Body of pancreas (tissue), 4 donors: ENCODE measurements around the gene FOXE3. TPM values are rescaled to one million over a fixed set of nuclear protein-coding genes. Genes with fewer than 3 reads are reported as not detected.

Experiments
- ATAC-seq: fragments of 150-250 bp; one replicate; pipeline ENCODE4 v1.9.1; 2016
- DNase-seq, 4 donors: peaks; one replicate each; pipeline ENCODE4 v3.0.0-alpha.2; 2019
- H3K27ac ChIP-seq, 4 donors: fragments of 200-600 bp; sonication (generic); 1 replicate in 3 of 4; 2 replicates in 1 of 4; pipeline versions ENCODE4 v1.5.1 to v1.6.1; 2016 to 2019; ENCODE audit warnings: mild to moderate bottlenecking in 1 of 4, mixed read lengths in 1 of 4, moderate library complexity in 1 of 4
- H3K27me3 ChIP-seq, 2 donors: fragments of 200-600 bp; sonication (generic); one replicate each; pipeline ENCODE4 v1.6.0; 2016; ENCODE audit warnings: mild to moderate bottlenecking in 1 of 2
- H3K36me3 ChIP-seq, 2 donors: fragments of 200-600 bp; sonication (generic); replicated peaks in 1 of 2; 2 replicates each; pipeline ENCODE4 v1.5.1; 2016; ENCODE audit warnings: low read depth in 2 of 2; ENCODE audit not compliant: insufficient read depth in 1 of 2
- H3K4me1 ChIP-seq: fragments of 200-600 bp; sonication (generic); one replicate; pipeline ENCODE4 v1.6.0; 2016
- H3K4me3 ChIP-seq, 2 donors: fragments of 200-600 bp; sonication (generic); 1 replicate in 1 of 2; 2 replicates in 1 of 2; pipeline ENCODE4 v1.5.1; 2016 to 2019
- H3K9me3 ChIP-seq, 3 donors: fragments of 200-600 bp; sonication (generic); 1 replicate in 2 of 3; 2 replicates in 1 of 3; pipeline ENCODE4 v1.5.1; 2016
- POLR2A ChIP-seq, 3 donors: fragments of 450-650 bp; IDR thresholded peaks; one replicate each; pipeline ENCODE4 v1.6.1; 2016; ENCODE audit warnings: antibody characterized with exemption in 3 of 3, mild to moderate bottlenecking in 2 of 3
- WGBS, 2 donors: methylation state at CpG; one replicate each; pipeline ENCODE4 v1.1.5; 2017; 5-methylcytosine and 5-hydroxymethylcytosine counted together
- intact Hi-C: fragments of 100-400 bp; cut with DNase I; formaldehyde crosslinking; loops from one replicate; pipeline ENCODE4 v1.15.1; 2023
- total RNA-seq, 2 donors: library from RNA; depleted of rRNA; stranded (reverse); fragments of >200 nt; gene quantifications; one replicate each; pipeline ENCODE4 v1.1.0, GENCODE V29; 2016
- TF ChIP-seq, protein P1 (sequence below), 7 experiments: fragments of 450-650 bp in 4 of 7; fragments of 200-600 bp in 3 of 7; sonication (generic) in 3 of 7; IDR thresholded peaks; one replicate each; pipeline ENCODE4 v1.5.1; 2016 to 2019; ENCODE audit warnings: antibody characterized with exemption in 7 of 7

The FOXE3 gene
- total RNA-seq = not detected

DNA sequence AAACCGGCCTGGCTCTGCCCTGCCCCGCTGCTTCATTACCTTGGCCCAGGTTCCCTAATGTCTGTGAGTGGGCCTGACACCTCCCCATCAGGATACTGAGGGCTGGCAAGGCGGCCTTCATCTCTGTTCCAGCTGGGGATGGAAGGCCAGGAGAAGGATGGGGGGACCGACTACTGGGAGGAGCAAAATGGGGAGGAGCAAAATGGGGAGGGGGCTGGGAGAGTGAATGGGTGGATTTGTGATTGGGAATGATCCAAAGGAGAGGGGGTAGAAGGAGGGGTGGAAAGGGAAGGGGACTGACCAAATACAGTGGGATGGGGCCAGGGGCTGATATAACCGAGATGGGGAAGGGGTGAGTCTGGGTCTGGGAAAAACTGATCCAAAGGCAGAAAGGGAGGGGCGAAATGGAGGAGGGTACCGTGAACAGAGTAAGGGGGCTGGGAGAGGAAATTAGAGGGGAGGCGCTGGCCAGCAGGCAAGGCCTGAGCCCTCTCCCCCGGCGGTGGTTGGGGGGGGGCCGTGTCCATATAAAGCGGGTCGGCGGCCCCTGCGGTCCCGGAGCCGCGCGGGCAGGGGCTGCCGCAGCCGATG lies at the start of gene FOXE3:
Gene FOXE3 (plus strand): TSS at position 558 of the 591 bp plus-strand sequence. CDS start 31 bp downstream, at position 589.
- Histone ChIP-seq H3K27me3 (peaks cover 0 to 18% of the 10 kb centered on the region in 2 donors), H3K27ac (no peak within 1 kb of the TSS), H3K4me1 (no peaks in the 10 kb centered on the region), H3K36me3 (no peaks in the 10 kb centered on the region), H3K4me3 (no peak within 1 kb of the TSS), H3K9me3 (no peaks in the 10 kb centered on the region)
- intact Hi-C loops = no loop called here
- 17 to 28% methylated on average over 15 to 20 of the region's 21 CpGs for WGBS, 2 donors
- ATAC-seq = no peak
- no peak for DNase-seq
- TF ChIP-seq POLR2A (IDR thresholded peaks at IDR 0.05) = no peak
- TF ChIP-seq, protein P1, sequence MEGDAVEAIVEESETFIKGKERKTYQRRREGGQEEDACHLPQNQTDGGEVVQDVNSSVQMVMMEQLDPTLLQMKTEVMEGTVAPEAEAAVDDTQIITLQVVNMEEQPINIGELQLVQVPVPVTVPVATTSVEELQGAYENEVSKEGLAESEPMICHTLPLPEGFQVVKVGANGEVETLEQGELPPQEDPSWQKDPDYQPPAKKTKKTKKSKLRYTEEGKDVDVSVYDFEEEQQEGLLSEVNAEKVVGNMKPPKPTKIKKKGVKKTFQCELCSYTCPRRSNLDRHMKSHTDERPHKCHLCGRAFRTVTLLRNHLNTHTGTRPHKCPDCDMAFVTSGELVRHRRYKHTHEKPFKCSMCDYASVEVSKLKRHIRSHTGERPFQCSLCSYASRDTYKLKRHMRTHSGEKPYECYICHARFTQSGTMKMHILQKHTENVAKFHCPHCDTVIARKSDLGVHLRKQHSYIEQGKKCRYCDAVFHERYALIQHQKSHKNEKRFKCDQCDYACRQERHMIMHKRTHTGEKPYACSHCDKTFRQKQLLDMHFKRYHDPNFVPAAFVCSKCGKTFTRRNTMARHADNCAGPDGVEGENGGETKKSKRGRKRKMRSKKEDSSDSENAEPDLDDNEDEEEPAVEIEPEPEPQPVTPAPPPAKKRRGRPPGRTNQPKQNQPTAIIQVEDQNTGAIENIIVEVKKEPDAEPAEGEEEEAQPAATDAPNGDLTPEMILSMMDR (IDR thresholded peaks at IDR 0.05) = no peak

DNA sequence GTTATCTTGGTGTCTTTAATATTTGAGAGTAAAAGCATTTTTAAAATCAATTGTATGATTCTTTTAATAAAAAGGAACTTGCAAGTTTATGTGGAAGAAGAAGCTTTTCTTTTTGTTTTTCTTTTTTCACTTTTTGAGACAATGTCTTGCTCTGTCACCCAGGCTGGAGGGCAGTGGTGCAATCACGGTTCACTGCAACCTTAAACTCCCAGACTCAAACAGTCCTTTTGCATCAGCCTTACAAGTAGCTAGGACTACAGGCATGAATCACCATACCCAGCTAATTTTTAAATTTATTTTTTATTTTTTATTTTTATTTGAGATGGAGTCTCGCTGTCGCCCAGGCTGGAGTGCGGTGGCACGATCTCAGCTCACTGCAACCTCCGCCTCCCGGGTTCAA lies 48.4 kb upstream of the FOXE3 start:
- Histone ChIP-seq H3K27ac (no peak overlapping the region), H3K36me3 (peaks cover 3 to 5% of the 10 kb centered on the region in 2 donors), H3K4me1 (no peaks in the 10 kb centered on the region), H3K27me3 (no peaks in the 10 kb centered on the region), H3K4me3 (no peak overlapping the region), H3K9me3 (no peaks in the 10 kb centered on the region)
- WGBS, 2 donors = 94 to 98% methylated on average over 7 of the region's 7 CpGs
- ATAC-seq = no peak
- DNase-seq = no peak
- no peak for TF ChIP-seq POLR2A (IDR thresholded peaks at IDR 0.05)
- TF ChIP-seq, protein P1 (IDR thresholded peaks at IDR 0.05) = no peak
- intact Hi-C loops = no loop called here

DNA sequence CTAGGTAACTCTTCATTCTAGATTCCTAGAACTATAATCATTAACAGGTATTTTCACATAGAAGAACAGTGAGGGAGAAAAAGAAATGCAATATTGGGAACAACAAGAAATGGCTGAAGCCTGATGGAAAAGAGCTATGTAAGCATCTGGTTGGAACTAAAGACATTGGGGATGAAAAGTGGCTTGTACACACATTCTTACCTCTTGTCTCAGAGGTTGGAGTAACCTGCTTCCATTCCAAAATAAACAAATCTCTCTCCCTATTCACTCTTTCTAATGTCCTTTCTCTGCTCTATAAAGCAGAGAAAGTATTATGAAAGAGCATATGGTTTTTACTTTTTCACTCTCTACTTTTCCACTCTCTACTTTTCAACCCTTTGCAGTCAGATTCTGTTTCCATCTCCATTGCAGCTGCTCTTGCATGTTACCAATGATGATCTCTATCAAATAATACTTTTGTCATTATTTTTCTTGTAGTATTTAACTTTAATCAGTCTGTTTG lies 45.0 kb upstream of the FOXE3 start:
- TF ChIP-seq POLR2A (IDR thresholded peaks at IDR 0.05) = no peak
- TF ChIP-seq, protein P1 (IDR thresholded peaks at IDR 0.05) = no peak
- Histone ChIP-seq H3K36me3 (peaks cover 3 to 25% of the 10 kb centered on the region in 2 donors), H3K27ac (no peak overlapping the region), H3K9me3 (no peaks in the 10 kb centered on the region), H3K4me3 (no peak overlapping the region), H3K4me1 (no peaks in the 10 kb centered on the region), H3K27me3 (no peaks in the 10 kb centered on the region)
- intact Hi-C loops = no loop called here
- ATAC-seq (no peak), DNase-seq (no peak)

DNA sequence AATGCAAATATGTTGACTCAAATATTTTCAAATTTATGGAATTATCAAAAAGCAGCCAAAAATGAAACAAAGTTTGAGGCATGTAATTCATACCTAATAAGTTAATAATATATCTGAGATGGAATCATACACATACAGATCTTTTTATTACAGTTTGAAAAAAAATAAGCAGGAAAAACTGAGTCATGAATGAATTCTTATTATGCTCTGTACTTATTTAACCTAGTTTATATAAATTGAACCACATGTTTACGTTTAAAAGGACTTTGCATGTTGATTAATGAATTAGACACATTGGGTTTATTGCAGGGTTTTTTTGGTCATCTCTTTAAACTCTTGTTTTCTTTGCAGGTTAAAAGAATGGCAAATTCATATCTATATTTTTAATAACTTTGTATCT lies 41.6 kb upstream of the FOXE3 start:
- Histone ChIP-seq H3K4me3 (no peak overlapping the region), H3K27me3 (no peaks in the 10 kb centered on the region), H3K4me1 (peaks cover 4% of the 10 kb centered on the region), H3K9me3 (no peaks in the 10 kb centered on the region), H3K27ac (no peak overlapping the region), H3K36me3 (peaks cover 0 to 28% of the 10 kb centered on the region in 2 donors)
- intact Hi-C loops = no loop called here
- ATAC-seq (no peak), DNase-seq (no peak)
- WGBS, 2 donors = 84 to 91% methylated on average over 1 of the region's 1 CpG
- TF ChIP-seq, protein P1 (IDR thresholded peaks at IDR 0.05) = no peak
- TF ChIP-seq POLR2A (IDR thresholded peaks at IDR 0.05) = no peak

DNA sequence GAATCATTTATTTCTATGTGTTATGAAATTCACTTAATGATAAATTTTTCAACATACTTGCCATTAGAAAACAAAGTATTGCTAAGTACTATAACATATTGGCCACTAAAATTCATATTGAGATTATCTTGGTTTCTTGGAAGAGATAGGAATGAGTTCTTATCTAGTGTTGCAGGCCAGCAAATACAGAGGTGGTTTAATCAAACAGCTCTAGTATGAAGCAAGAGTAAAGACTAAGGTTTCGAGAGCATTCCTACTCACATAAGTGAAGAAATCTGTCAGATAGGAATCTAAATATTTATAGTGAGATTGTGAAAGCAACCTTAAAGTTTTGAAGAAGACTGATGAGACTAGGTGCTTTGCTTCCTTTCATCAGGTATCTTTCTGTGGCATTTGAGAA lies 37.9 kb upstream of the FOXE3 start:
- H3K4me3 ChIP-seq = no peak overlapping the region
- no peaks in the 10 kb centered on the region for H3K27me3 ChIP-seq
- peaks cover 0 to 24% of the 10 kb centered on the region in 2 donors for H3K36me3 ChIP-seq
- DNase-seq (no peak), ATAC-seq (no peak)
- H3K4me1 ChIP-seq = peaks cover 4% of the 10 kb centered on the region
- TF ChIP-seq, protein P1 (IDR thresholded peaks at IDR 0.05) = no peak
- no peak for TF ChIP-seq POLR2A (IDR thresholded peaks at IDR 0.05)
- no peak overlapping the region for H3K27ac ChIP-seq
- intact Hi-C loops = no loop called here
- H3K9me3 ChIP-seq = no peaks in the 10 kb centered on the region
- 32% methylated on average over 1 of the region's 1 CpG for WGBS, 2 donors
